Brain microvascular endothelial cell (primary cell): ENCODE data around the gene TRIM67.

ENCODE experiments used
- DNase-seq: peaks from one replicate; pipeline ENCODE4 v3.0.0-alpha.2; 2020
- H3K27ac ChIP-seq: fragments of 250-450 bp; sonication (Bioruptor Pico); 2 replicates; pipeline ENCODE4 v1.5.1; 2020; ENCODE audit warnings: mild to moderate bottlenecking, moderate library complexity
- H3K27me3 ChIP-seq: fragments of 250-450 bp; sonication (Bioruptor Pico); replicated peaks from 2 replicates; pipeline ENCODE4 v1.5.1; 2020; ENCODE audit warnings: mild to moderate bottlenecking
- H3K36me3 ChIP-seq: fragments of 250-450 bp; sonication (Bioruptor Pico); replicated peaks from 2 replicates; pipeline ENCODE4 v1.5.1; 2020; ENCODE audit warnings: mild to moderate bottlenecking
- H3K4me3 ChIP-seq: 2 replicates; pipeline ENCODE4 v1.5.1; 2011; ENCODE audit warnings: low read depth, mild to moderate bottlenecking, control low read depth, low read length, moderate library complexity
- in situ Hi-C: cut with HindIII; loops from 2 replicates; pipeline ENCODE4 v1.10.0; 2017; ENCODE audit warnings: low sequenced_read_pairs, low pct_ligation_motif_present
- TF ChIP-seq, protein P1 (sequence below): IDR thresholded peaks from 2 replicates; pipeline ENCODE4 v1.5.1; 2011; ENCODE audit warnings: low read depth, mild to moderate bottlenecking, moderate library complexity, low read length, control low read depth, inconsistent platforms; ENCODE audit errors: missing control alignments

TRIM67 gene

DNA sequence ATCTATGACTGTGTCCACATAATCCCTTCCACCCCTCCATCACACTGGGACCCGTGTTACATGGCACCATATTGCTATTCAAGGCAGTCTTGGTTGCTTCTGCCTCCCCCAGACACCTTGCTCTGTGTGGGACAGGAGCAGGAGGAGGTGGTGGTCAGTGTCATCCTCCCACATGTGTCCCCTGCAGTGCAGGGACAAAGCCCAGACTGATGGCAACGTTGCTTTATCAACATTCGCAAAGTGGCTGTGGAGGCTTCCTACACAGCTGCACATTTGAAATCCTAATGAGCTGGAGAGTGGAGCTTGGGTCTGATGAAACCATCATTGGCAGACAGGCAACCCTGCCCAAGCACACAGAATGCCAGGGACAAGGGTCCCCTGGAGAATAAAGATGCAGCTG, 26.2 kb downstream of the TRIM67 start:
- in situ Hi-C loops: no loop called here
- no peak overlapping the region for H3K27ac ChIP-seq
- DNase-seq: no peak
- TF ChIP-seq, protein P1, sequence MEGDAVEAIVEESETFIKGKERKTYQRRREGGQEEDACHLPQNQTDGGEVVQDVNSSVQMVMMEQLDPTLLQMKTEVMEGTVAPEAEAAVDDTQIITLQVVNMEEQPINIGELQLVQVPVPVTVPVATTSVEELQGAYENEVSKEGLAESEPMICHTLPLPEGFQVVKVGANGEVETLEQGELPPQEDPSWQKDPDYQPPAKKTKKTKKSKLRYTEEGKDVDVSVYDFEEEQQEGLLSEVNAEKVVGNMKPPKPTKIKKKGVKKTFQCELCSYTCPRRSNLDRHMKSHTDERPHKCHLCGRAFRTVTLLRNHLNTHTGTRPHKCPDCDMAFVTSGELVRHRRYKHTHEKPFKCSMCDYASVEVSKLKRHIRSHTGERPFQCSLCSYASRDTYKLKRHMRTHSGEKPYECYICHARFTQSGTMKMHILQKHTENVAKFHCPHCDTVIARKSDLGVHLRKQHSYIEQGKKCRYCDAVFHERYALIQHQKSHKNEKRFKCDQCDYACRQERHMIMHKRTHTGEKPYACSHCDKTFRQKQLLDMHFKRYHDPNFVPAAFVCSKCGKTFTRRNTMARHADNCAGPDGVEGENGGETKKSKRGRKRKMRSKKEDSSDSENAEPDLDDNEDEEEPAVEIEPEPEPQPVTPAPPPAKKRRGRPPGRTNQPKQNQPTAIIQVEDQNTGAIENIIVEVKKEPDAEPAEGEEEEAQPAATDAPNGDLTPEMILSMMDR: no peak
- no peak overlapping the region for H3K4me3 ChIP-seq
- H3K36me3 ChIP-seq: no peaks in the 10 kb centered on the region
- H3K27me3 ChIP-seq: peaks cover 9% of the 10 kb centered on the region

DNA sequence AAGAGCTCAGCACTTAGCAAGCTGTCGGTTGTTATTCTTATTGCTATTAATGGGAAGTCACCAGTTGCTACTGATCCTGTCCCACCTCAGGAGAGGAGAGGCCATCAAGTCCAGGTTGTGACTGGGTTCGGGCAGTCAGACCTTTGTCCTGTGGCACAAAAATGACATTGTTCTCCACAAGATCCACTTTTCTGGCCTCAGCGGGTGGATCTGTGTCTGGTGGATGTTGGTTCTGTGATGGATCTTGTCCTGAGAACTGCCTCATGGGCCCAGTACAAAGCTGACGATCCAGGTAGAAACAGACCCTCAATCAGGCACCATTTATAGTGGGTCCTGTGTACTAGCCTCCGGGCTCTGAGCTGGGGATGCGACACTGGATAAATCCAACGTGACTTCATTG, 26.9 kb downstream of the TRIM67 start:
- in situ Hi-C loops: no loop called here
- DNase-seq: no peak
- TF ChIP-seq, protein P1: no peak
- Histone ChIP-seq H3K36me3 (no peaks in the 10 kb centered on the region), H3K27me3 (peaks cover 8% of the 10 kb centered on the region), H3K27ac (no peak overlapping the region), H3K4me3 (no peak overlapping the region)

DNA sequence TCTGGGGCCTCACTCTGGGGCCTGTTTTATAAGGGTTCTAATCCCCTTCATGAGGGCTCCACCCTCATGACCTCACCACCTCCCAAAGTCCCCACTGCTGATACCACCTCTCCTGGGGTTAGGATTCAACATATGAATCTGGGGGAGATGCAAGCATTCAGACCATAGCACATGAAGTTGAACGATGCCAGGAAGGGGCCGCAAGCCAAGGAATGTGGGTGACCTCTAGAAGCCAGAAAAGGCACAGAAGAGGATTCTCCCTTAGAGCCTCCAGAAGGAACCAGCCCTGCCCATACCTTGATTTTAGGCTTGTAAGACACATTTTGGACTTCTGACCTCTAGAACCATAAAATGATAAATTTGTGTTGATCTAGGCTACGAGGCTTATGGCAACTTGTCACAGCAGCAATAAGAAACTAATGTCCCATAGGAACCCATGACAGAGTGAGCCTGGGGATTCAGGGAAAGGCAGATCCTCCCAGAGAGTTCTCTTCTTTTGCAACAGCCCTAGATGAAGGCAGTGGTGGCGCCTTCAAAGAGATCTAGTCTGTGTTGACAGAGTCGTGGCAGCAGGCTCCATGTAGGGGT, 27.9 kb downstream of the TRIM67 start:
- in situ Hi-C loops: no loop called here
- no peak for DNase-seq

DNA sequence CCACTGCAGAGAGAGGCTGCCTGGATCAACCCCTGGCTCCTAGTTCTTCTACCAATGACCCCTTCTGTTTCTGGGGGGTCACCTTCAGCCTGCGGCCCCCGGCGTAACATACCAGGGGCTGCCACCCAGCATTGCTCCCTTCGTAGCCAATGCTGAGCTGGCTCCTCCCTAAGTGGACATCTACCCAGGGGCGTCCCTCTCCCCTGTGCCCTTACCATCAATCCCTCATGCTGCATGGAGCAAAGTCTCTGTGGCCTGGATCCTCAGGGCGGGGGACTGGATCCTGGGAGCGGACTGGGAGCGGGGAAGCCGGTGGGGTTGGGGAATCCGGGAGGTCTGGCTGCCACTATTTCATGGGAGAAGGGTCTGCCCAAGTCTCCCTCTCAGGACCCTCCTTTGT, 28.6 kb downstream of the TRIM67 start:
- TF ChIP-seq, protein P1: no peak
- no peak for DNase-seq
- Histone ChIP-seq H3K27me3 (peaks cover 3% of the 10 kb centered on the region), H3K27ac (no peak overlapping the region), H3K4me3 (no peak overlapping the region), H3K36me3 (no peaks in the 10 kb centered on the region)
- in situ Hi-C loops: no loop called here

More for the DNA sequence above, 27.9 kb downstream of the TRIM67 start:
- Histone ChIP-seq H3K27ac (no peak overlapping the region), H3K27me3 (peaks cover 3% of the 10 kb centered on the region), H3K4me3 (no peak overlapping the region), H3K36me3 (no peaks in the 10 kb centered on the region)
- TF ChIP-seq, protein P1: no peak

DNA sequence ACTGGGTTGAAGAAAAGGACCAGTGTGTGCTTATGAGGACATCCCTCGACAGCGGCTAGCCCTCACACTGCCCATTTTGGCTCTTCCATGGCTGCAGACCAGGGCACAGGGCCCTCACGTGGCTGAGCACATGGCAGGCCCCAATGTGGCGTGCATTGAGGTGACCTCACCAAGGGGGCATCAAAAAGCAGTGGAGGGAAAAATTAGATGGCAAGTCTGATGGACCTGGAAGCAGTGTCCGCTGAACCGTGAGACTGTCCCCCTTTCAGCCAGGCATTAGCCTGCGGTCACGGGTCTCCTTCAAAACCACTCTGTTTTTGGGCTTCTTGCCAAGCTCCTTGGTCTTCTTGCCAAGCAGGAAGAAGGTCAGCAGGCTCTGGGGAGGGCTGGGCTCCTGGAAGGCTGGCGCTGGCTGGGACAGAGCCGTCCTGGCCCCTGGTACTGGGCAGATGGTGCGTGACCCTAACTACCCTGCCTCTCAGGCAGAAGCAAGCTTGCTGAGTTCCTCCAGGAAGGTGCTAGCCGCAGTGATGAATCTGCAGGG, 30.8 kb downstream of the TRIM67 start:
- no peaks in the 10 kb centered on the region for H3K36me3 ChIP-seq
- no peak overlapping the region for H3K27ac ChIP-seq
- DNase-seq: no peak
- TF ChIP-seq, protein P1: no peak
- H3K4me3 ChIP-seq: no peak overlapping the region
- H3K27me3 ChIP-seq: peaks cover 3% of the 10 kb centered on the region
- in situ Hi-C loops: no loop called here
